HepG2 (cell line): ENCODE measurements around the gene GRHL1. TPM values are rescaled to one million over a fixed set of nuclear protein-coding genes. Genes with fewer than 3 reads are reported as not detected.
A peak's percentile ranks its signal among the peaks of the same experiment; 100 is the strongest.

Experiments
- ATAC-seq: fragments of 200-7000 bp; cut with Tn5 transposase; 3 replicates; pipeline ENCODE4 v1.9.1; 2020; ENCODE audit warnings: mild to moderate bottlenecking, moderate library complexity
- BruUV-seq: library from RNA; stranded (reverse); fragments of 400-500 nt; replicated peaks from 2 replicates; lab custom pipeline; 2021; lab: Mats Ljungman, UMichigan
- CTCF ChIA-PET: fragments of 300-600 bp; formaldehyde crosslinking; extraction: SDS; loops from one replicate; lab custom pipeline; 2021; ENCODE audit warnings: low total read pairs, inconsistent platforms, low intra/inter-chr PET ratio; lab: Yijun Ruan, JAX
- POLR2A ChIA-PET: fragments of 350-600 bp; sonication (Branson Sonifier 250); formaldehyde crosslinking; loops from one replicate; lab custom pipeline; 2020; ENCODE audit warnings: antibody characterized with exemption, inconsistent platforms; lab: Yijun Ruan, JAX
- DNase-seq: peaks from one replicate; pipeline ENCODE4 v3.0.0-alpha.2; 2015; ENCODE audit warnings: low spot score
- FAIRE-seq: peaks from 3 replicates; lab custom pipeline; 2011; peaks lifted over from hg19 to GRCh38; lab: Jason Lieb, UNC
- H2AFZ ChIP-seq: one replicate; pipeline ENCODE4 v1.6.1; 2011; ENCODE audit warnings: low read length, inconsistent platforms
- H3K27ac ChIP-seq: fragments of 300-600 bp; 3 replicates; pipeline ENCODE4 v1.8.0; 2011; ENCODE audit warnings: mixed run types, mild to moderate bottlenecking, mixed read lengths, low read length, inconsistent platforms; ENCODE audit not compliant: insufficient read depth; ENCODE audit errors: extremely low read length
- H3K27me3 ChIP-seq, 2 experiments: fragments of 200-600 bp in 1 of 2; 2 replicates in 1 of 2; 3 replicates in 1 of 2; pipeline versions ENCODE4 v1.6.0 to v1.8.0; 2011; ENCODE audit warnings: low read length in 2 of 2, mild to moderate bottlenecking in 2 of 2, moderate library complexity in 2 of 2, inconsistent platforms in 1 of 2; ENCODE audit not compliant: insufficient read depth in 2 of 2, control insufficient read depth in 1 of 2
- H3K36me3 ChIP-seq, 2 experiments: fragments of 200-600 bp in 1 of 2; replicated peaks in 1 of 2; 2 replicates in 1 of 2; 3 replicates in 1 of 2; pipeline versions ENCODE4 v1.5.1 to v1.8.0; 2011; ENCODE audit warnings: low read length in 2 of 2, inconsistent platforms in 1 of 2; ENCODE audit not compliant: insufficient read depth in 2 of 2, control insufficient read depth in 1 of 2
- H3K4me1 ChIP-seq: 2 replicates; pipeline ENCODE4 v1.5.1; 2012; ENCODE audit warnings: low read length, inconsistent platforms; ENCODE audit not compliant: insufficient read depth
- H3K4me2 ChIP-seq: 2 replicates; pipeline ENCODE4 v1.6.0; 2011; ENCODE audit warnings: low read depth, low read length, inconsistent platforms
- H3K4me3 ChIP-seq, 3 experiments: fragments of 200-600 bp in 1 of 3; sonication (generic), shearing (Covaris generic) in 1 of 3; replicated peaks in 1 of 3; 2 replicates each; pipeline ENCODE4 v1.5.1; 2011 to 2016; ENCODE audit warnings: low read length in 3 of 3, inconsistent platforms in 2 of 3, low read depth in 2 of 3, mild to moderate bottlenecking in 2 of 3, control low read depth in 1 of 3, mixed read lengths in 1 of 3; ENCODE audit not compliant: insufficient read depth in 1 of 3
- H3K79me2 ChIP-seq: one replicate; pipeline ENCODE4 v1.6.1; 2011; ENCODE audit warnings: low read length, inconsistent platforms; ENCODE audit not compliant: insufficient read depth
- H3K9ac ChIP-seq: 2 replicates; pipeline ENCODE4 v1.6.0; 2011; ENCODE audit warnings: mild to moderate bottlenecking, low read depth, low read length, inconsistent platforms; ENCODE audit not compliant: insufficient read depth
- H3K9me3 ChIP-seq: 2 replicates; pipeline ENCODE4 v1.5.1; 2012; ENCODE audit warnings: mild to moderate bottlenecking, low read length
- H4K20me1 ChIP-seq: 2 replicates; pipeline ENCODE4 v1.6.0; 2011; ENCODE audit warnings: inconsistent platforms, mild to moderate bottlenecking, low read length, moderate library complexity; ENCODE audit not compliant: insufficient read depth
- AGO2 ChIP-seq: fragments of 200-400 bp; formaldehyde crosslinking; optimal IDR thresholded peaks from 2 replicates; pipeline ENCODE3; 2017; ENCODE audit warnings: mild to moderate bottlenecking, low read depth, low read length, moderate library complexity
- HMGXB3 ChIP-seq: sonication (generic); formaldehyde crosslinking; IDR thresholded peaks from 2 replicates; pipeline ENCODE4 v1.4.0; 2020; ENCODE audit warnings: missing genetic modification reagents, borderline replicate concordance
- TCF7 ChIP-seq: sonication (generic); IDR thresholded peaks from 2 replicates; pipeline ENCODE4 v1.6.1; 2016; ENCODE audit warnings: antibody characterized with exemption, low read depth
- TSC22D2 ChIP-seq: sonication (generic); formaldehyde crosslinking; IDR thresholded peaks from 2 replicates; pipeline ENCODE4 v1.5.1; 2020; ENCODE audit warnings: missing genetic modification reagents, mild to moderate bottlenecking, borderline replicate concordance
- ZNF12 ChIP-seq: sonication (generic); formaldehyde crosslinking; IDR thresholded peaks from 2 replicates; pipeline ENCODE4 v1.5.0; 2020; ENCODE audit warnings: missing genetic modification reagents
- WGBS: methylation state at CpG from one replicate; pipeline ENCODE4 v1.1.6; 2017; ENCODE audit warnings: low lambda C conversion rate; 5-methylcytosine and 5-hydroxymethylcytosine counted together
- in situ Hi-C: cut with HindIII; loops from 2 replicates; pipeline ENCODE4 v1.10.0; 2017; ENCODE audit warnings: low pct_unique_long_range_greater_than_20kb; ENCODE audit not compliant: extremely low pct_ligation_motif_present
- intact Hi-C: fragments of 100-400 bp; cut with micrococcal nuclease; formaldehyde crosslinking; loops from one replicate; pipeline ENCODE4 v1.10.0; 2022; ENCODE audit not compliant: unreplicated experiment
- polyA plus RNA-seq, 8 experiments: library from polyadenylated mRNA; depleted of rRNA in 3 of 8; stranded (reverse) in 7 of 8; unstranded in 1 of 8; fragments of >200 nt; fragmentation: Illumina TruSeq in 4 of 8; extraction: Trizol in 4 of 8; gene quantifications; 2 replicates each; pipeline versions ENCODE4 v1.2.1 to v1.2.3, GENCODE V29; 2011 to 2016; ENCODE audit warnings: low read depth in 4 of 8, missing spikeins in 1 of 8, mixed read lengths in 1 of 8; ENCODE audit not compliant: insufficient read depth in 1 of 8
- total RNA-seq, 5 experiments: library from RNA; depleted of rRNA; stranded (reverse); fragments of >200 nt; fragmentation: Illumina TruSeq; extraction: Trizol; gene quantifications; 2 replicates each; pipeline ENCODE4 v1.2.3, GENCODE V29; 2016; ENCODE audit warnings: low read depth in 1 of 5

The GRHL1 gene
- total and polyA plus RNA-seq, 2 of the 13 experiments (the other 11 are each of a cell fraction or from before 2014, with no cell fraction given), result 9.3 to 12.0 TPM

GRCh38 chr2:10006236-10007161, 55.0 kb downstream of the GRHL1 start:
- WGBS, result 88% methylated on average over 60 of the region's 64 CpGs
- no TSS peak for BruUV-seq
- peaks cover 0 to 9% of the 10 kb centered on the region in 2 experiments; a peak in 1 of 5 replicates for H3K27me3 ChIP-seq
- no peak overlapping the region for H3K4me3 ChIP-seq
- H3K4me2 ChIP-seq, result no peak overlapping the region
- H3K79me2 ChIP-seq, result no peaks in the 10 kb centered on the region
- in situ Hi-C loops, result no loop called here
- no peak for TF ChIP-seq HMGXB3 (CRISPR knock-in tag)
- no peak for TF ChIP-seq TCF7
- peak; percentile 32 for TF ChIP-seq AGO2
- no peak for TF ChIP-seq TSC22D2 (CRISPR knock-in tag)
- TF ChIP-seq ZNF12 (CRISPR knock-in tag), result peak; percentile 36; the same call in 1 of the 2 replicates
- POLR2A ChIA-PET, result interaction anchor here (1.0 to 1.3 kb wide), 2 partner anchors 10 to 22 kb away, joined by 3 read pairs; no protein-coding TSS in a partner anchor
- no peak overlapping the region for H3K27ac ChIP-seq
- no peak overlapping the region for H3K9ac ChIP-seq
- CTCF ChIA-PET, result no interaction called here
- no peaks in the 10 kb centered on the region; the same call in 1 of the 2 replicates for H4K20me1 ChIP-seq
- no peak overlapping the region for H2AFZ ChIP-seq
- no peak for DNase-seq
- no peak; the same call in 2 of the 3 replicates for ATAC-seq
- no peak for FAIRE-seq
- intact Hi-C loops, result no loop called here
- peaks cover 27% of the 10 kb centered on the region for H3K4me1 ChIP-seq
- no peaks in the 10 kb centered on the region for H3K9me3 ChIP-seq
- H3K36me3 ChIP-seq, result 0 out of 5 replicates have a peak, but pooled peaks cover 0 to 1% of the 10 kb centered on the region in 2 experiments
